Ascending aorta (tissue), 2 donors: ENCODE data around the gene OVCH2. TPM values are rescaled to one million over a fixed set of nuclear protein-coding genes. Genes with fewer than 3 reads are reported as not detected.

ENCODE experiments used
- DNase-seq, 2 donors: peaks; one replicate each; pipeline ENCODE4 v3.0.0-alpha.2; 2019; ENCODE audit warnings: low spot score in 2 of 2
- H3K27ac ChIP-seq, 2 donors: fragments of 200-600 bp; sonication (generic); one replicate each; pipeline ENCODE4 v1.5.1; 2016 to 2017; ENCODE audit warnings: mild to moderate bottlenecking in 1 of 2
- H3K27me3 ChIP-seq: fragments of 200-600 bp; sonication (generic); one replicate; pipeline ENCODE4 v1.5.1; 2017
- H3K36me3 ChIP-seq, 2 donors: fragments of 200-600 bp; sonication (generic); one replicate each; pipeline ENCODE4 v1.5.1; 2016
- H3K4me1 ChIP-seq, 2 donors: fragments of 200-600 bp; sonication (generic); one replicate each; pipeline ENCODE4 v1.5.1; 2016 to 2017; ENCODE audit warnings: mild to moderate bottlenecking in 1 of 2
- H3K4me3 ChIP-seq, 2 donors: fragments of 200-600 bp; sonication (generic); one replicate each; pipeline ENCODE4 v1.5.1; 2016 to 2017; ENCODE audit warnings: mild to moderate bottlenecking in 1 of 2
- H3K9me3 ChIP-seq, 2 donors: fragments of 200-600 bp; sonication (generic); one replicate each; pipeline ENCODE4 v1.5.1; 2016
- CTCF ChIP-seq, 3 experiments: fragments of 200-600 bp in 2 of 3; fragments of 450-650 bp in 1 of 3; sonication (generic) in 2 of 3; IDR thresholded peaks; one replicate each; pipeline ENCODE4 v1.5.1; 2016 to 2019; ENCODE audit warnings: antibody characterized with exemption in 3 of 3, mild to moderate bottlenecking in 1 of 3, moderate library complexity in 1 of 3
- intact Hi-C: fragments of 100-400 bp; cut with DNase I; formaldehyde crosslinking; loops from one replicate; pipeline ENCODE4 v1.15.1; 2023
- total RNA-seq: library from RNA; depleted of rRNA; stranded (reverse); fragments of >200 nt; gene quantifications from one replicate; pipeline ENCODE4 v1.1.0, GENCODE V29; 2016

Gene OVCH2
- total RNA-seq, 1 donor from 2014 or later = not detected

GRCh38 chr11:7671347-7672215, 34.7 kb downstream of the OVCH2 start:
- Histone ChIP-seq H3K36me3 (peaks cover 0 to 3% of the 10 kb centered on the region in 2 donors), H3K4me3 (no peak overlapping the region), H3K27ac (no peak overlapping the region), H3K9me3 (no peaks in the 10 kb centered on the region), H3K27me3 (no peaks in the 10 kb centered on the region), H3K4me1 (peaks cover 0 to 9% of the 10 kb centered on the region in 2 donors)
- intact Hi-C loops = loop anchor here (5.0 kb wide), 2 partner anchors 159 to 316 kb away; partner anchors contain the start of genes EIF3F and PPFIBP2
- no peak for DNase-seq
- no peak for TF ChIP-seq CTCF (IDR thresholded peaks at IDR 0.05)

- no peak for DNase-seq
- H3K36me3 ChIP-seq = peaks cover 0 to 3% of the 10 kb centered on the region in 2 donors
Observed at GRCh38 chr11:7670641-7671040, 35.6 kb downstream of the OVCH2 start.

GRCh38 chr11:7668911-7669310, 37.4 kb downstream of the OVCH2 start:
- no peak for TF ChIP-seq CTCF (IDR thresholded peaks at IDR 0.05)
- peaks cover 0 to 6% of the 10 kb centered on the region in 2 donors for H3K36me3 ChIP-seq
- peaks cover 0 to 9% of the 10 kb centered on the region in 2 donors for H3K4me1 ChIP-seq
- H3K4me3 ChIP-seq = no peak overlapping the region
- no peaks in the 10 kb centered on the region for H3K9me3 ChIP-seq
- intact Hi-C loops = no loop called here
- DNase-seq = no peak
- H3K27me3 ChIP-seq = no peaks in the 10 kb centered on the region
- no peak overlapping the region for H3K27ac ChIP-seq

More at GRCh38 chr11:7670641-7671040, 35.6 kb downstream of the OVCH2 start:
- no peak for TF ChIP-seq CTCF (IDR thresholded peaks at IDR 0.05)
- Histone ChIP-seq H3K27me3 (no peaks in the 10 kb centered on the region), H3K27ac (no peak overlapping the region), H3K4me3 (no peak overlapping the region), H3K4me1 (peaks cover 0 to 9% of the 10 kb centered on the region in 2 donors), H3K9me3 (no peaks in the 10 kb centered on the region)
- intact Hi-C loops = loop anchor here (5.0 kb wide), 2 partner anchors 158 to 317 kb away; partner anchors contain the start of genes EIF3F and PPFIBP2

- no peak for DNase-seq
- no peak for TF ChIP-seq CTCF (IDR thresholded peaks at IDR 0.05)
- H3K9me3 ChIP-seq = no peaks in the 10 kb centered on the region
- intact Hi-C loops = no loop called here
- no peak overlapping the region for H3K4me3 ChIP-seq
- peaks cover 0 to 6% of the 10 kb centered on the region in 2 donors for H3K36me3 ChIP-seq
- peaks cover 0 to 9% of the 10 kb centered on the region in 2 donors for H3K4me1 ChIP-seq
- H3K27me3 ChIP-seq = no peaks in the 10 kb centered on the region
- H3K27ac ChIP-seq = no peak overlapping the region
Observed at GRCh38 chr11:7668464-7668863, 37.8 kb downstream of the OVCH2 start.

GRCh38 chr11:7667460-7667859, 38.8 kb downstream of the OVCH2 start:
- TF ChIP-seq CTCF (IDR thresholded peaks at IDR 0.05) = no peak
- no peak for DNase-seq
- no peak overlapping the region for H3K4me3 ChIP-seq
- no peaks in the 10 kb centered on the region for H3K9me3 ChIP-seq
- no peak overlapping the region for H3K27ac ChIP-seq
- H3K27me3 ChIP-seq = no peaks in the 10 kb centered on the region
- H3K36me3 ChIP-seq = peaks cover 0 to 6% of the 10 kb centered on the region in 2 donors
- no peaks in the 10 kb centered on the region for H3K4me1 ChIP-seq
- intact Hi-C loops = no loop called here
